Measurements from ENCODE around the gene LUC7L2. TPM values are rescaled to one million over a fixed set of nuclear protein-coding genes. Genes with fewer than 3 reads are reported as not detected.

The LUC7L2 gene
- total RNA-seq, 3 donors from 2014 or later (not counting 1 experiment from before 2014, with no cell fraction given): 183 to 192 (median 186) TPM

- Mint-ChIP-seq H3K4me1 (peaks cover 7 to 18% of the 10 kb centered on the region in 2 donors), H3K9me3 (no peaks in the 10 kb centered on the region), H3K27me3 (ENCODE audit: low read depth in 2 of 2) (no peaks in the 10 kb centered on the region), H3K36me3 (no peaks in the 10 kb centered on the region), H3K4me3 (no peak overlapping the region), H3K27ac (no peak overlapping the region)
- 94% methylated on average over 3 of the region's 5 CpGs for WGBS (ENCODE audit: insufficient coverage)
- ATAC-seq: no peak
- no peaks in the 10 kb centered on the region for H3K27me3 ChIP-seq (ENCODE audit: control insufficient read depth, insufficient read depth, low read length)
- H3K4me1 ChIP-seq (ENCODE audit: control insufficient read depth, insufficient read depth, low read length): no peaks in the 10 kb centered on the region
- no peak for DNase-seq
- intact Hi-C loops (cut with micrococcal nuclease): no loop called here
- no peaks in the 10 kb centered on the region for H3K9me3 ChIP-seq (ENCODE audit: control insufficient read depth, insufficient read depth, low read length)
- TF ChIP-seq, protein P1, sequence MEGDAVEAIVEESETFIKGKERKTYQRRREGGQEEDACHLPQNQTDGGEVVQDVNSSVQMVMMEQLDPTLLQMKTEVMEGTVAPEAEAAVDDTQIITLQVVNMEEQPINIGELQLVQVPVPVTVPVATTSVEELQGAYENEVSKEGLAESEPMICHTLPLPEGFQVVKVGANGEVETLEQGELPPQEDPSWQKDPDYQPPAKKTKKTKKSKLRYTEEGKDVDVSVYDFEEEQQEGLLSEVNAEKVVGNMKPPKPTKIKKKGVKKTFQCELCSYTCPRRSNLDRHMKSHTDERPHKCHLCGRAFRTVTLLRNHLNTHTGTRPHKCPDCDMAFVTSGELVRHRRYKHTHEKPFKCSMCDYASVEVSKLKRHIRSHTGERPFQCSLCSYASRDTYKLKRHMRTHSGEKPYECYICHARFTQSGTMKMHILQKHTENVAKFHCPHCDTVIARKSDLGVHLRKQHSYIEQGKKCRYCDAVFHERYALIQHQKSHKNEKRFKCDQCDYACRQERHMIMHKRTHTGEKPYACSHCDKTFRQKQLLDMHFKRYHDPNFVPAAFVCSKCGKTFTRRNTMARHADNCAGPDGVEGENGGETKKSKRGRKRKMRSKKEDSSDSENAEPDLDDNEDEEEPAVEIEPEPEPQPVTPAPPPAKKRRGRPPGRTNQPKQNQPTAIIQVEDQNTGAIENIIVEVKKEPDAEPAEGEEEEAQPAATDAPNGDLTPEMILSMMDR (IDR thresholded peaks at IDR 0.05): no peak
- H3K4me3 ChIP-seq (ENCODE audit: low read length): no peak overlapping the region
- peaks cover 42% of the 10 kb centered on the region for H3K36me3 ChIP-seq (ENCODE audit: control insufficient read depth, insufficient read depth, low read length)
- H3K27ac ChIP-seq (ENCODE audit: low read length): no peak overlapping the region
These were observed 27.9 kb downstream of the LUC7L2 start for GRCh38 chr7:139387594-139387993.

- Mint-ChIP-seq H3K9me3 (no peaks in the 10 kb centered on the region), H3K4me3 (no peak overlapping the region), H3K4me1 (peaks cover 13 to 24% of the 10 kb centered on the region in 2 donors), H3K27ac (peak overlapping the region in 1 of 2 donors; percentile 11), H3K36me3 (no peaks in the 10 kb centered on the region), H3K27me3 (ENCODE audit: low read depth in 2 of 2) (no peaks in the 10 kb centered on the region)
- Histone ChIP-seq H3K27ac (ENCODE audit: low read length) (no peak overlapping the region), H3K27me3 (ENCODE audit: control insufficient read depth, insufficient read depth, low read length) (no peaks in the 10 kb centered on the region), H3K4me3 (ENCODE audit: low read length) (no peak overlapping the region), H3K9me3 (ENCODE audit: control insufficient read depth, insufficient read depth, low read length) (no peaks in the 10 kb centered on the region), H3K36me3 (ENCODE audit: control insufficient read depth, insufficient read depth, low read length) (peaks cover 38% of the 10 kb centered on the region), H3K4me1 (ENCODE audit: control insufficient read depth, insufficient read depth, low read length) (no peaks in the 10 kb centered on the region)
- 97% methylated on average over 3 of the region's 3 CpGs for WGBS (ENCODE audit: insufficient coverage)
- intact Hi-C loops (cut with micrococcal nuclease): no loop called here
- no peak for DNase-seq
- no peak for ATAC-seq
- TF ChIP-seq, protein P1 (IDR thresholded peaks at IDR 0.05): no peak
These were observed 29.4 kb downstream of the LUC7L2 start for GRCh38 chr7:139389091-139389490.

DNA sequence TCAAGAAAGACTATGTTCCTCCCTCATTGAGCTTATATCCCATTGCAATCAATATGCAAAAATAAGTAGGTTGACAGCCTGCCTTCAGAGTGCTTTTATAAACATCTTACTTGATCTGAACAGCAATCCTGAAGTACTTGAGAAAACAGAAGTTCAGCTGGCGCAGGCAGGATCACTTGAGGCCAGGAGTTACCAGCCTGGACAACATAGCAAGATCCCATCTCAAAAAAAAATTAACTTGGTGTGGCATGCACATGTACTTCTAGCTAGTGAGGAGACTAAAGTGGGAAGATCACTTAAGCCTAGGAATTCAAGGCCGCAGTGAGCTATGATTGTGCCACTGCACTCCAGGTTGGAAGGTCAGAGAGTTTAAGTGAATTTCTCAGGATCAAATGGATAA is 30.1 kb downstream of the LUC7L2 start:
- Mint-ChIP-seq H3K27ac (no peak overlapping the region), H3K4me3 (no peak overlapping the region), H3K4me1 (peaks cover 20 to 30% of the 10 kb centered on the region in 2 donors), H3K36me3 (no peaks in the 10 kb centered on the region), H3K9me3 (no peaks in the 10 kb centered on the region), H3K27me3 (ENCODE audit: low read depth in 2 of 2) (no peaks in the 10 kb centered on the region)
- H3K27me3 ChIP-seq (ENCODE audit: control insufficient read depth, insufficient read depth, low read length): no peaks in the 10 kb centered on the region
- no peak for ATAC-seq
- 96% methylated on average over 2 of the region's 2 CpGs for WGBS (ENCODE audit: insufficient coverage)
- H3K4me3 ChIP-seq (ENCODE audit: low read length): no peak overlapping the region
- intact Hi-C loops (cut with micrococcal nuclease): no loop called here
- TF ChIP-seq, protein P1 (IDR thresholded peaks at IDR 0.05): no peak
- no peak overlapping the region for H3K27ac ChIP-seq (ENCODE audit: low read length)
- peaks cover 34% of the 10 kb centered on the region for H3K36me3 ChIP-seq (ENCODE audit: control insufficient read depth, insufficient read depth, low read length)
- H3K4me1 ChIP-seq (ENCODE audit: control insufficient read depth, insufficient read depth, low read length): no peaks in the 10 kb centered on the region
- DNase-seq: no peak
- no peaks in the 10 kb centered on the region for H3K9me3 ChIP-seq (ENCODE audit: control insufficient read depth, insufficient read depth, low read length)

GRCh38 chr7:139393621-139394211 is 34.0 kb downstream of the LUC7L2 start:
- peak in 2 of 3 donors; percentile 32 to 33 for ATAC-seq
- Histone ChIP-seq H3K27me3 (ENCODE audit: control insufficient read depth, insufficient read depth, low read length) (no peaks in the 10 kb centered on the region), H3K9me3 (ENCODE audit: control insufficient read depth, insufficient read depth, low read length) (no peaks in the 10 kb centered on the region), H3K27ac (ENCODE audit: low read length) (no peak overlapping the region), H3K4me1 (ENCODE audit: control insufficient read depth, insufficient read depth, low read length) (no peaks in the 10 kb centered on the region), H3K36me3 (ENCODE audit: control insufficient read depth, insufficient read depth, low read length) (peaks cover 31% of the 10 kb centered on the region), H3K4me3 (ENCODE audit: low read length) (no peak overlapping the region)
- Mint-ChIP-seq H3K4me3 (no peak overlapping the region), H3K4me1 (peaks cover 29 to 46% of the 10 kb centered on the region in 2 donors), H3K36me3 (no peaks in the 10 kb centered on the region), H3K9me3 (no peaks in the 10 kb centered on the region), H3K27me3 (ENCODE audit: low read depth in 2 of 2) (no peaks in the 10 kb centered on the region), H3K27ac (peak overlapping the region in 1 of 2 donors; percentile 75)
- no peak for DNase-seq
- WGBS (ENCODE audit: insufficient coverage): 100% methylated on average over 1 of the region's 1 CpG
- intact Hi-C loops (cut with micrococcal nuclease): no loop called here
- TF ChIP-seq, protein P1 (IDR thresholded peaks at IDR 0.05): no peak
